ENCODE results near the gene C1QC.

The C1QC gene

GRCh38 chr1:22619798-22620197, 23.6 kb upstream of the C1QC start:
- DNase-seq, result no peak

- no peak for DNase-seq
Measured at GRCh38 chr1:22621761-22622160, 21.7 kb upstream of the C1QC start.

- DNase-seq, result no peak
Measured at GRCh38 chr1:22625262-22625925, 18.0 kb upstream of the C1QC start.

- no peak for DNase-seq
Measured at GRCh38 chr1:22626237-22627157, 16.9 kb upstream of the C1QC start.

GRCh38 chr1:22627331-22627730, 16.1 kb upstream of the C1QC start:
- no peak for DNase-seq

- DNase-seq, result no peak
Measured at GRCh38 chr1:22628698-22629444, 14.6 kb upstream of the C1QC start.

- DNase-seq, result no peak
Measured at GRCh38 chr1:22629886-22630285, 13.5 kb upstream of the C1QC start.

- no peak for DNase-seq
Measured at GRCh38 chr1:22633697-22634463, 9.6 kb upstream of the C1QC start.

GRCh38 chr1:22635436-22635835, 8.0 kb upstream of the C1QC start:
- DNase-seq, result no peak

GRCh38 chr1:22636353-22636752, 7.1 kb upstream of the C1QC start, which contains the start of gene C1QA:
Gene C1QA, plus strand, starts transcription at chr1:22636628. Its CDS starts 989 bp downstream, at chr1:22637617.
- DNase-seq, result peak; percentile 91 to 94 (median 93)

- no peak for DNase-seq
Measured at GRCh38 chr1:22636927-22637326, 6.5 kb upstream of the C1QC start.

GRCh38 chr1:22637907-22638445, 5.5 kb upstream of the C1QC start:
- DNase-seq, result peak; percentile 36 to 52 (median 41)

- DNase-seq, result no peak
Measured at GRCh38 chr1:22638476-22639234, 4.8 kb upstream of the C1QC start.

GRCh38 chr1:22639286-22639685, 4.1 kb upstream of the C1QC start:
- DNase-seq, result peak in 2 of 3 donors; percentile 39 to 41

GRCh38 chr1:22641247-22641646, 2.2 kb upstream of the C1QC start:
- DNase-seq, result no peak

- peak; percentile 80 to 92 (median 86) for DNase-seq
Measured at GRCh38 chr1:22641906-22642636, 1.4 kb upstream of the C1QC start.

GRCh38 chr1:22643928-22644327, 495 bp downstream of the C1QC start:
- DNase-seq, result no peak

GRCh38 chr1:22645931-22646330, 2.5 kb downstream of the C1QC start:
- DNase-seq, result peak; percentile 91 to 95 (median 93)

- DNase-seq, result peak; percentile 66 to 92 (median 87)
Measured at GRCh38 chr1:22646384-22646783, 3.0 kb downstream of the C1QC start.

- no peak for DNase-seq
Measured at GRCh38 chr1:22650089-22650693, 6.8 kb downstream of the C1QC start.
